NCI-H1694 treated with DMSO at 0.1 percent for 48 hours (cell line): Measurements from ENCODE around the gene ERC2.
"Not testable (repeated sequence)": the region's sequence is repeated elsewhere in the genome, so short reads cannot be mapped to it uniquely, and the experiment has no call there.

Source experiments
- DNase-seq: peaks from one replicate; lab custom pipeline; 2025; lab: John Stamatoyannopoulos, UW

The ERC2 gene

GRCh38 chr3:56064684-56065083, 403.6 kb downstream of the ERC2 start:
- DNase-seq, result no peak

DNA sequence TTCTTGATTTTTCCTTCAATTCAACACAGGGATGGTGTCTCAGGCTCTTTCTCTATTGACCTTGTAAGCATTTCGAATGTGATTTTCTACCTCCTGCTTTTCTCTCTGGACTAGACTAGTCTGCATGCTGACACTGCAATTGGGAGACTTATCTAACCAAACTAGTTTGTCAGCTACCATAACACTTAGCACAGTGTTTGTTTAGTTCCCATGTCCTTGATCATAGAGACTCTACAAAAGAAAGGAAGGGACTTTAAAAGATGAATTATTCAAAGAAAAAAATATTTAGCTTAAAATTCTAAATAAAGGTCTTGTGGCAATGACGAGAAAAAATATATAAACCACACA, 407.0 kb downstream of the ERC2 start:
- no peak for DNase-seq

- no peak for DNase-seq
These were observed 407.6 kb downstream of the ERC2 start for GRCh38 chr3:56060521-56061278.

- no peak for DNase-seq
These were observed 408.5 kb downstream of the ERC2 start for GRCh38 chr3:56059731-56060130.

GRCh38 chr3:56055951-56056350, 412.3 kb downstream of the ERC2 start:
- no peak for DNase-seq

GRCh38 chr3:56055546-56055945, 412.7 kb downstream of the ERC2 start:
- DNase-seq, result no peak

DNA sequence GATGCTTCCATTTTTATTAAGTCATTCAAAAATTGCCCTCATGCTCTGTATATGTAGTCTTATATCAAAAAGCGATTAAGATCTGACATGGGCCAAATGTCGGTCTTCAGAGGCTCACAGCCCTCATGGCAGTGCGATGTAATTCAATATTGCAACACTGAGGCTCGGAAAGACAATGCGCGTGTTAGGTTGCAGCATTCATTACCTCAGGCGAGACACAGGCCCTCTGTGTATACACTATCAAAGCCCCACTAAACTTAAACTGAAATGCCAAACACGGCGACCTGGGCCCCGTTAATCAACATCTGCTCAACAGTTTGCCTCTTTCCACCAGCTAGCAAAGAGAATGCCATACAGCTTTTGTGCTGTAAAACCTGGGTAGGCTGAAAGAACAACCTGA, 413.4 kb downstream of the ERC2 start:
- DNase-seq, result no peak

DNA sequence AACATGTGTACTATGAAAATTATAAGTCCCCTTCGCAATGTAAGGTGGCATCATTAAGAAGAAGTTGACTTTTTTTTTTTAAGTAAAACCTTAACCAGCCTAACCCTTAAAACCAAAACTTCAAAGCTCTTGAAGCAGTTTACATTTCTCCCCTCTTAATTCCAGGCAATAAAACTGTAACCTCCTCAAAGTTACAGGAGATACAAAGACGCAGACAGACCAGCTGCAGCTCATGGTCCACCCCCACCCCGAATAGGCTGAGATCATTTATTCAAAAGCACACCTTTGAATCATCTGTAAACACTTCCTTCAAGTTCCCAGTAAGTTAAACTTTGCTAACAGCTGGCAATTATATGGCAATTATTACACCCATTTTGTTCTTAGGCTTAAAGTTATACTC, 414.5 kb downstream of the ERC2 start:
- no peak for DNase-seq

DNA sequence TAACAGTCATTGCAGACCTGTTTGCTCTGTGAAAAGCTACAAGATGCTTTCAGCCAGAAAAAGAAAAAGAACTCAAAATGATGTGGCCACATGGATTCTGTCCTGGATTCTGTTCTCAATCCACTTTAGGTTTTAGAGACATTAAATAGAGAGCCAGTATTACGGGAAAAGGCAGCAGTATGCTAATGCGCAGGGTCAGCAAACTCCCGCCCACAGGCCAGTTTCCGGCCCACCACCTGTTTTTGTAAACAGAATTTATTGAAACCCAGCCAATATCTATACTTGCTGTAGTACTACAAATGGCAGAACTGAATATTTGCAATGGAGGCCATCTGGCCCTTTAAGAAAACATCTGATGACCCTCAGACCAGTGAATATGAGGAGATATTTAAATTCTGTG, 416.1 kb downstream of the ERC2 start:
- no peak for DNase-seq

DNA sequence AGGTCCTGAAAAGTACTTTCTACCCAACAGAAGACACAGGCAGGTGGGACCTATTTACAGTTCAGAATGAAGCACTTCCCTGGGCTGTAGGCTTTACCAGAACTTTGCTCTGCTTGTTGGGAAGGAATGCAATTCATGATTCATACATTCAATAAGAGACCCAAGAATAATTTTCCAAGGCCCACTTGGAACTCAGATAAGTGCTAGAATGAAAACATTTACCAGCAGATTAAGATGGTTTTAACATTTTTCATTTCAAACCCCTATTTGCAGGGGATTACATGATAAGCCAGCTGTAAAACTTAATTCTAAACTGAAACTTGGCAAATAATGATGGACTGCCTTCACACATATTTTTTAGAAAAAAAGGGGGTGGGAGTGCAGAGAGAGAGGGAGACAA, 417.2 kb downstream of the ERC2 start:
- DNase-seq, result no peak

GRCh38 chr3:56048946-56049345, 419.3 kb downstream of the ERC2 start:
- DNase-seq, result no peak

DNA sequence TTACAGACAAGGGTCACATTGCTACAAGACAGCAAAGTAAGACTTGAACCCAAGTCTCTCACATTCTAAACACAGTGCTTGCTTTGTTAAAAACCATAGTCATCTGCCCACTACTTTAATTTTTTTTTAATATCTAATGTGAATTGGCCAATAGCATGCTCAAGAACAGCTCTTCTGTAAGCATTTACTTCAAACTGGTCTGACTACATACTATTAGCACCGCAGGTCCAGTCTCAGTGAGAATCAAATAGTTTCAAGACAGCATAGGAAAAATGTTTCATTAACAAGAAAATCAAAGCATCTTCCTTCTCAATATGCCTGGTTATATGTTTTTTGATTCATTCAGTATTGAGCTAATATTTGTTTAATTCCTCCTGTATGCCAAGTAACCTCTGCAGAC, 419.9 kb downstream of the ERC2 start:
- DNase-seq, result no peak

- DNase-seq, result peak; percentile 33
These were observed 425.8 kb downstream of the ERC2 start for GRCh38 chr3:56042326-56042951.

DNA sequence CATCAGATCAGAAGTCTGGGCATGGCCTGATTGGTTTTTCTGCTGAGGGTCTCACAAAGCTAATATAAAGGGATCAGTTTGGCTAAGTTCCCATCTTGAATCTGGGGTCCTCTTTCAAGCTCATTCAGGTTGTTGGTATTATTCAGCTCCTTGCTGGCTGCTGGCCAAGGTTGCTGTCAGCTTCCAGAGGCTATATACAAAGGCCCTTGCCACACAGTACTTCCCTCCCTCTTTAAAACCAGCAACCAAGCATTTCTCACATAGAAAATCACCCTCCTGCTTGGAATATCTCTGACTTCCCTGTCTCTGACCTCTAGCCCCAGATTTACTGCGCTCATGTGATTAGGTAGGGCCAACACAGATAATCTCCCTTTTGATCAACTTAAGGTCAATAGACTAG, 442.9 kb downstream of the ERC2 start:
- DNase-seq, result no peak

DNA sequence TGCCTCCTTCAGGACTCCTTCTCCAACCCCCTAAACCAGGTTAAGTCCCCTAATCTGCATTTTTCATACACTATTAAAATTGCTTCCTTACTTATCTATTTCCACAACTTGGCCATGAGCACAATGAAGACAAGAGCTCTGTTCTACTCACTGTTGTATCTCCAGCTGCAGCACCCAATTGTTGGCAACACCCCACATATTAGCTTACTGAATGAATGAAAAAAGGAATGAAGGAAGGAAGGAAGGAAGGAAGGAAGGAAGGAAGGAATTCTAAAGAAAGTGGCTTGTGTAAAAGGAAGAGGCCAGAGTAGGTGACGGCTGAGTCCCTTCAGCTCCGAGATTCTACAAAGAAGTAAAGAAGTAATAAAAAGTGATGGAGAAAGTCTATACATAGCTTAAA, 444.7 kb downstream of the ERC2 start:
- no peak for DNase-seq

DNA sequence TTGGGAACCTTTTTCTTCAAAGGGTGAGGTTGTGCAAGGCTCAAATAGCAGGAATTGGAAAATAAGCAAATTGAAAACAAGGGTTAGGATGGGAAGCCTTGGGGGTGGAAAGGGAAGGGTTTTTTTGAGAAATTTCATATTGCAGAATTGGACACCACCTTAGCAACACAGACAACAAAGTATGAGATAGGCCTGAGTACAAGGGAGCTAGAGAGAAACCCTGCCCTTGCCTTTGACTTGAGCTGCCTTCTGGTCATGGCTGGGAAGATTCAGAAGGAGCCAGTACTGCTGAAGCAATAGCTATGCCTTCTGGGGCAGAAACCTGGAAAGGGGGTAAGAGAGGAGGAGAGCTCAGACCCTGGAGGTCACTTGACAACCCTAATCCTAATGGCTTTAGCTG, 445.6 kb downstream of the ERC2 start:
- no peak for DNase-seq

GRCh38 chr3:56019490-56020146, 448.6 kb downstream of the ERC2 start:
- no peak for DNase-seq

GRCh38 chr3:56015374-56015773, 452.9 kb downstream of the ERC2 start:
- not testable (repeated sequence) for DNase-seq

GRCh38 chr3:56012721-56013120, 455.5 kb downstream of the ERC2 start:
- no peak for DNase-seq

GRCh38 chr3:56005196-56005805, 463.0 kb downstream of the ERC2 start:
- DNase-seq, result no peak

GRCh38 chr3:56003129-56003528, 465.1 kb downstream of the ERC2 start:
- no peak for DNase-seq

GRCh38 chr3:56001991-56002390, 466.3 kb downstream of the ERC2 start:
- DNase-seq, result no peak

GRCh38 chr3:56001537-56001936, 466.7 kb downstream of the ERC2 start:
- DNase-seq, result no peak
